ENCODE results near the gene ZNF221.

DNA sequence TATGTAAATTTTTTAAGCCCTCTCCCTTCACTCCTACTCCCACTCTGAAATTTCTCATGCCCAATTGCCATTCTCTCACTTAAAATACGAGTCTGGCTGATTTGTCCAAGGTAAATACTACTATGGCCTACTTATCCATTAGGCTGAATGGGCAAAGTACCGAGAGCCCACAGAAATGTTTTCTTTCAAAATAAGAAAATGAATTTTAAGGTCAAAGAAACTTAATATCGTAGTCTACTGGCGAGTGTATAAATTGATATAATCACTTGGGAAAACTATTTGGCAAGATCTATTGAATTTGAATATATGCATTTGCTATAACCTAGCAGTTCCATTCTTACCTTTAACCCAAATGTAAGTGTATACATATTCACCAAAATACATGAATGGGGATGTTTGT is 48.6 kb upstream of the ZNF221 start:
- TF ChIP-seq, protein P1, sequence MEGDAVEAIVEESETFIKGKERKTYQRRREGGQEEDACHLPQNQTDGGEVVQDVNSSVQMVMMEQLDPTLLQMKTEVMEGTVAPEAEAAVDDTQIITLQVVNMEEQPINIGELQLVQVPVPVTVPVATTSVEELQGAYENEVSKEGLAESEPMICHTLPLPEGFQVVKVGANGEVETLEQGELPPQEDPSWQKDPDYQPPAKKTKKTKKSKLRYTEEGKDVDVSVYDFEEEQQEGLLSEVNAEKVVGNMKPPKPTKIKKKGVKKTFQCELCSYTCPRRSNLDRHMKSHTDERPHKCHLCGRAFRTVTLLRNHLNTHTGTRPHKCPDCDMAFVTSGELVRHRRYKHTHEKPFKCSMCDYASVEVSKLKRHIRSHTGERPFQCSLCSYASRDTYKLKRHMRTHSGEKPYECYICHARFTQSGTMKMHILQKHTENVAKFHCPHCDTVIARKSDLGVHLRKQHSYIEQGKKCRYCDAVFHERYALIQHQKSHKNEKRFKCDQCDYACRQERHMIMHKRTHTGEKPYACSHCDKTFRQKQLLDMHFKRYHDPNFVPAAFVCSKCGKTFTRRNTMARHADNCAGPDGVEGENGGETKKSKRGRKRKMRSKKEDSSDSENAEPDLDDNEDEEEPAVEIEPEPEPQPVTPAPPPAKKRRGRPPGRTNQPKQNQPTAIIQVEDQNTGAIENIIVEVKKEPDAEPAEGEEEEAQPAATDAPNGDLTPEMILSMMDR (IDR thresholded peaks at IDR 0.05; ENCODE audit: insufficient read depth, low read length, poor library complexity, severe bottlenecking), result no peak
- TF ChIP-seq EZH2phosphoT487 (conservative IDR thresholded peaks at IDR 0.05; ENCODE audit: low read length), result no peak

Data from SU-DHL-6 (cell line).